Left ventricle myocardium superior (tissue), 1 donor: Measurements from ENCODE around the gene MAT2A. TPM values are rescaled to one million over a fixed set of nuclear protein-coding genes. Genes with fewer than 3 reads are reported as not detected.
"Not testable (repeated sequence)": the region's sequence is repeated elsewhere in the genome, so short reads cannot be mapped to it uniquely, and the experiment has no call there.

Experiments
- ATAC-seq: fragments of 200-7000 bp; cut with Tn5 transposase; one replicate; pipeline ENCODE4 v1.9.1; 2020; ENCODE audit warnings: mild to moderate bottlenecking, moderate library complexity
- DNase-seq: peaks from one replicate; pipeline ENCODE4 v3.0.0-alpha.2; 2020
- intact Hi-C: fragments of 100-400 bp; cut with micrococcal nuclease; formaldehyde crosslinking; loops from one replicate; pipeline ENCODE4 v1.11.0; 2022
- total RNA-seq: library from RNA; stranded (reverse); fragmentation: NEBNext Ultra II Directional; extraction: Animal tissue kit (Norgen Biotek cat#: 25700); gene quantifications from one replicate; pipeline ENCODE4 v1.2.1, GENCODE V29; 2021
- donor health status: DM: no; HTN: yes; CAD: no; lungs with severe emphysema.

The MAT2A gene
- total RNA-seq, 1 donor from 2014 or later: 130 TPM

GRCh38 chr2:85544254-85544691 lies 5.3 kb downstream of the MAT2A start:
- ATAC-seq, intact Hi-C loops, DNase-seq: not testable (repeated sequence)

GRCh38 chr2:85544915-85545779 lies 6.2 kb downstream of the MAT2A start:
- intact Hi-C loops, DNase-seq: not testable (repeated sequence)
- peak; percentile 7 for ATAC-seq

GRCh38 chr2:85545780-85546240 lies 6.8 kb downstream of the MAT2A start:
- no peak for DNase-seq
- ATAC-seq: peak; percentile 6
- intact Hi-C loops: no loop called here

- intact Hi-C loops: no loop called here
- DNase-seq (no peak), ATAC-seq (no peak)
Measured at GRCh38 chr2:85547089-85547858, 8.3 kb downstream of the MAT2A start.

GRCh38 chr2:85547859-85548607 lies 9.1 kb downstream of the MAT2A start:
- DNase-seq (no peak), ATAC-seq (no peak)
- intact Hi-C loops: no loop called here

GRCh38 chr2:85548608-85548900 lies 9.6 kb downstream of the MAT2A start:
- DNase-seq (no peak), ATAC-seq (no peak)
- intact Hi-C loops: no loop called here

- no peak for DNase-seq
- intact Hi-C loops: no loop called here
- no peak for ATAC-seq
Measured at GRCh38 chr2:85549095-85549494, 10.1 kb downstream of the MAT2A start.

GRCh38 chr2:85549826-85550225 lies 10.9 kb downstream of the MAT2A start:
- no peak for ATAC-seq
- intact Hi-C loops: no loop called here

GRCh38 chr2:85550486-85550885 lies 11.5 kb downstream of the MAT2A start:
- intact Hi-C loops: no loop called here
- ATAC-seq (no peak), DNase-seq (no peak)

More at GRCh38 chr2:85549826-85550225, 10.9 kb downstream of the MAT2A start:
- DNase-seq: no peak

GRCh38 chr2:85551698-85552678 lies 13.0 kb downstream of the MAT2A start:
- DNase-seq (peak; percentile 81), ATAC-seq (peak; percentile 73)
- intact Hi-C loops: loop anchor here (1.0 kb wide), 1 partner anchor 132 kb away; no protein-coding TSS in a partner anchor

- intact Hi-C loops: no loop called here
- no peak for ATAC-seq
Measured at GRCh38 chr2:85553184-85553583, 14.2 kb downstream of the MAT2A start.

GRCh38 chr2:85554980-85555612 lies 16.1 kb downstream of the MAT2A start:
- ATAC-seq (no peak), DNase-seq (no peak)
- intact Hi-C loops: no loop called here

More at GRCh38 chr2:85553184-85553583, 14.2 kb downstream of the MAT2A start:
- no peak for DNase-seq

GRCh38 chr2:85557130-85557529 lies 18.2 kb downstream of the MAT2A start:
- no peak for DNase-seq
- ATAC-seq: no peak
- intact Hi-C loops: no loop called here

- intact Hi-C loops: no loop called here
- no peak for DNase-seq
- no peak for ATAC-seq
Measured at GRCh38 chr2:85558160-85558559, 19.2 kb downstream of the MAT2A start.

GRCh38 chr2:85560403-85560726 lies 21.4 kb downstream of the MAT2A start:
- DNase-seq, intact Hi-C loops, ATAC-seq: not testable (repeated sequence)

GRCh38 chr2:85560812-85561279 lies 21.9 kb downstream of the MAT2A start:
- ATAC-seq (peak; percentile 28), DNase-seq (no peak)
- intact Hi-C loops: no loop called here

- intact Hi-C loops: no loop called here
- peak; percentile 93 for ATAC-seq
Measured at GRCh38 chr2:85561280-85562212, 22.6 kb downstream of the MAT2A start, which contains the start of gene GGCX. Gene GGCX (minus strand): TSS chr2:85561493. CDS start chr2:85561428, 65 bp downstream.

More at GRCh38 chr2:85561280-85562212, 22.6 kb downstream of the MAT2A start, which contains the start of gene GGCX:
- peak; percentile 98 for DNase-seq
